ENCODE results near the gene GSKIP.

DNA sequence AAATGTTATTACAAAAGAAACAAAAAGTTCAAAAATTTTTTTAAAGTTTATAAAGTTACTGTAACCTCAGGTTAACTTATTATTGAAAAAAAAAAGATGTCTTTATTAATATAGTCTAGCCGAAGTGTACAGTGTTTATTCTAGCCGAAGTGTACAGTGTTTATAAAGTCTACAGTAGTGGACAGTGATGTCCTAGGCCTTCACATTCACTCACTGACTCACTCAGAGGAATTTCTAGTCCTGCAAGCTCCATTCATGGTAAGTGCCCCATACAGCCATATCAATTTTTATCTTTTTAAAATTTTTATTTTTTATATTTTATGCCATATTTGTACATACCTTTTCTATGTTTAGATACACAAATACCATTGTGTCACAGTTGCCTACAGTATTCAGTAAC lies 10.6 kb upstream of the GSKIP start:
- TF ChIP-seq, protein P1, sequence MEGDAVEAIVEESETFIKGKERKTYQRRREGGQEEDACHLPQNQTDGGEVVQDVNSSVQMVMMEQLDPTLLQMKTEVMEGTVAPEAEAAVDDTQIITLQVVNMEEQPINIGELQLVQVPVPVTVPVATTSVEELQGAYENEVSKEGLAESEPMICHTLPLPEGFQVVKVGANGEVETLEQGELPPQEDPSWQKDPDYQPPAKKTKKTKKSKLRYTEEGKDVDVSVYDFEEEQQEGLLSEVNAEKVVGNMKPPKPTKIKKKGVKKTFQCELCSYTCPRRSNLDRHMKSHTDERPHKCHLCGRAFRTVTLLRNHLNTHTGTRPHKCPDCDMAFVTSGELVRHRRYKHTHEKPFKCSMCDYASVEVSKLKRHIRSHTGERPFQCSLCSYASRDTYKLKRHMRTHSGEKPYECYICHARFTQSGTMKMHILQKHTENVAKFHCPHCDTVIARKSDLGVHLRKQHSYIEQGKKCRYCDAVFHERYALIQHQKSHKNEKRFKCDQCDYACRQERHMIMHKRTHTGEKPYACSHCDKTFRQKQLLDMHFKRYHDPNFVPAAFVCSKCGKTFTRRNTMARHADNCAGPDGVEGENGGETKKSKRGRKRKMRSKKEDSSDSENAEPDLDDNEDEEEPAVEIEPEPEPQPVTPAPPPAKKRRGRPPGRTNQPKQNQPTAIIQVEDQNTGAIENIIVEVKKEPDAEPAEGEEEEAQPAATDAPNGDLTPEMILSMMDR (IDR thresholded peaks at IDR 0.05): no peak
- TF ChIP-seq POLR2AphosphoS5 (IDR thresholded peaks at IDR 0.05): no peak
